Esophagus squamous epithelium (tissue), 4 donors: Measurements from ENCODE around the gene PAQR8.

Experiments used
- POLR2A ChIP-seq, 4 donors: fragments of 450-650 bp; IDR thresholded peaks; one replicate each; pipeline ENCODE4 v1.6.1; 2017; ENCODE audit warnings: antibody characterized with exemption in 4 of 4, mild to moderate bottlenecking in 4 of 4, moderate library complexity in 3 of 4
- TF ChIP-seq, protein P1 (sequence below), 6 experiments: fragments of 450-650 bp in 4 of 6; fragments of 200-600 bp in 2 of 6; sonication (generic) in 2 of 6; IDR thresholded peaks; one replicate each; pipeline ENCODE4 v1.5.1; 2016 to 2019; ENCODE audit warnings: antibody characterized with exemption in 6 of 6, mild to moderate bottlenecking in 4 of 6, moderate library complexity in 4 of 6

DNA sequence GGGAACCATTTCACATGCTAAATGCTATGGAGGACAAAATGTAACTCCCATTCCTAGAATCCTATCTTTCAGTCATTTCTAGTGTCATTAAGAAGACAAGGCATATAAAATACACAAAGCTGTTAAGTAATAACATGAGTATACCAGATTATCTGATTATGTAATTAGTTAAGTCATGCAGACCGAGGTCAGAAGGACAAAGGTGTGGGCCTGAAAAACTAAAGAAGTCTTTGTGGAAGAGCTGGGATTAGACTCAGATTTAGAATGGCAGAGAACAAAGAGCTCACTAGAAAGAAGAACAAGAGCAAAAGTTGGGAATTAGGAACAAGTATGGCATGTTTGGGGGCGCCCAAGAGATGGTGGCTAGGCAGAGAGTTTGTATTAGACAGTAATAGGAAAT is 95.1 kb downstream of the PAQR8 start:
- TF ChIP-seq, protein P1, sequence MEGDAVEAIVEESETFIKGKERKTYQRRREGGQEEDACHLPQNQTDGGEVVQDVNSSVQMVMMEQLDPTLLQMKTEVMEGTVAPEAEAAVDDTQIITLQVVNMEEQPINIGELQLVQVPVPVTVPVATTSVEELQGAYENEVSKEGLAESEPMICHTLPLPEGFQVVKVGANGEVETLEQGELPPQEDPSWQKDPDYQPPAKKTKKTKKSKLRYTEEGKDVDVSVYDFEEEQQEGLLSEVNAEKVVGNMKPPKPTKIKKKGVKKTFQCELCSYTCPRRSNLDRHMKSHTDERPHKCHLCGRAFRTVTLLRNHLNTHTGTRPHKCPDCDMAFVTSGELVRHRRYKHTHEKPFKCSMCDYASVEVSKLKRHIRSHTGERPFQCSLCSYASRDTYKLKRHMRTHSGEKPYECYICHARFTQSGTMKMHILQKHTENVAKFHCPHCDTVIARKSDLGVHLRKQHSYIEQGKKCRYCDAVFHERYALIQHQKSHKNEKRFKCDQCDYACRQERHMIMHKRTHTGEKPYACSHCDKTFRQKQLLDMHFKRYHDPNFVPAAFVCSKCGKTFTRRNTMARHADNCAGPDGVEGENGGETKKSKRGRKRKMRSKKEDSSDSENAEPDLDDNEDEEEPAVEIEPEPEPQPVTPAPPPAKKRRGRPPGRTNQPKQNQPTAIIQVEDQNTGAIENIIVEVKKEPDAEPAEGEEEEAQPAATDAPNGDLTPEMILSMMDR (IDR thresholded peaks at IDR 0.05): no peak
- TF ChIP-seq POLR2A (IDR thresholded peaks at IDR 0.05): no peak
